ENCODE results near the gene OTULIN.

GRCh38 chr5:14732991-14733390, 68.5 kb downstream of the OTULIN start:
- no peak for TF ChIP-seq POLR2A (IDR thresholded peaks at IDR 0.05; ENCODE audit: extremely low read depth, insufficient read length)
- TF ChIP-seq CTCF (IDR thresholded peaks at IDR 0.05; ENCODE audit: low read depth, low read length): no peak
- no peak for TF ChIP-seq MYC (IDR thresholded peaks at IDR 0.05; ENCODE audit: low read depth, low read length)
- TF ChIP-seq MAX (IDR thresholded peaks at IDR 0.05; ENCODE audit: low read depth, low read length): no peak
